Retina (tissue), 1 donor: ENCODE measurements around the gene MRPL18.
"Not testable (repeated sequence)": the region's sequence is repeated elsewhere in the genome, so short reads cannot be mapped to it uniquely, and the experiment has no call there.

Experiments
- DNase-seq: peaks from one replicate; pipeline ENCODE4 v3.0.0-alpha.2; 2016

Gene MRPL18

GRCh38 chr6:159817951-159818739, 27.9 kb downstream of the MRPL18 start:
- no peak for DNase-seq

GRCh38 chr6:159819098-159819497, 28.8 kb downstream of the MRPL18 start:
- no peak for DNase-seq

- peak; percentile 39 for DNase-seq
Observed at GRCh38 chr6:159819932-159820640, 29.8 kb downstream of the MRPL18 start.

GRCh38 chr6:159821122-159821521, 30.9 kb downstream of the MRPL18 start:
- no peak for DNase-seq

- no peak for DNase-seq
Observed at GRCh38 chr6:159821726-159822125, 31.5 kb downstream of the MRPL18 start.

- DNase-seq: no peak
Observed at GRCh38 chr6:159823953-159824352, 33.7 kb downstream of the MRPL18 start.

- DNase-seq: not testable (repeated sequence)
Observed at GRCh38 chr6:159824690-159825089, 34.4 kb downstream of the MRPL18 start.

- no peak for DNase-seq
Observed at GRCh38 chr6:159826004-159826403, 35.7 kb downstream of the MRPL18 start.

- DNase-seq: no peak
Observed at GRCh38 chr6:159826968-159827647, 36.8 kb downstream of the MRPL18 start.

GRCh38 chr6:159828074-159828473, 37.8 kb downstream of the MRPL18 start:
- no peak for DNase-seq

- DNase-seq: no peak
Observed at GRCh38 chr6:159829526-159829925, 39.3 kb downstream of the MRPL18 start.

- DNase-seq: no peak
Observed at GRCh38 chr6:159830501-159831372, 40.5 kb downstream of the MRPL18 start.

- DNase-seq: no peak
Observed at GRCh38 chr6:159831373-159831679, 41.1 kb downstream of the MRPL18 start.

GRCh38 chr6:159832946-159833345, 42.7 kb downstream of the MRPL18 start:
- no peak for DNase-seq

GRCh38 chr6:159833556-159833955, 43.3 kb downstream of the MRPL18 start:
- no peak for DNase-seq

- no peak for DNase-seq
Observed at GRCh38 chr6:159833997-159834603, 43.8 kb downstream of the MRPL18 start.

GRCh38 chr6:159836718-159837490, 46.6 kb downstream of the MRPL18 start:
- no peak for DNase-seq

- DNase-seq: no peak
Observed at GRCh38 chr6:159837511-159837910, 47.2 kb downstream of the MRPL18 start.

- no peak for DNase-seq
Observed at GRCh38 chr6:159838020-159838744, 47.9 kb downstream of the MRPL18 start.

GRCh38 chr6:159842035-159842434, 51.8 kb downstream of the MRPL18 start:
- DNase-seq: no peak
